Measurements from ENCODE around the gene SPTLC1. TPM values are rescaled to one million over a fixed set of nuclear protein-coding genes. Genes with fewer than 3 reads are reported as not detected.

The SPTLC1 gene
- polyA plus RNA-seq, 1 donor (not counting 4 experiments of a cell fraction or from before 2014, with no cell fraction given) = 123 TPM

DNA sequence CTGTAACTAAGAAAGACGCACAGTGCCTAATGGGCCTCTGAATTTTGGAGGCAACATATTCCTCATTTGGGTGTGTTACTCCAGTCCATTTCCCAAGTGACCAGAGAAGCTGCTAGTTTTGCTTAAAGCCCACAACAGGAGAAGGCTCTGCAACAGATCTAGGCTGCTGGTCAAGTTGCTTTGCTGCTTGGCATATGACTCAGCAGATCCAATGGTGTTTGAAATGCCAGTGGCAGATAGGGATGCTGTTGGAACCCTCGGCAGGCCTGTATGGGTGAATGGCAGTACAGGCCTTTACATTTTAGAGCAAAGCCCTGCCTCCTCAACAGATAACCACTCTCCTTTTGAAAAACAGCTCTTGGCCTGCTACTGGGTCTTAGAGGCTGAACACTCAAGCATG is 129.0 kb downstream of the SPTLC1 start:
- dilution Hi-C loops (cut with MboI; ENCODE audit: extremely low pct_ligation_motif_present, low sequenced_read_pairs) = no loop called here
- Histone ChIP-seq H2AFZ (ENCODE audit: control insufficient read depth, low read length) (no peak overlapping the region), H3K9me1 (ENCODE audit: control insufficient read depth, extremely low read depth, insufficient read depth, low read length) (no peaks in the 10 kb centered on the region)

DNA sequence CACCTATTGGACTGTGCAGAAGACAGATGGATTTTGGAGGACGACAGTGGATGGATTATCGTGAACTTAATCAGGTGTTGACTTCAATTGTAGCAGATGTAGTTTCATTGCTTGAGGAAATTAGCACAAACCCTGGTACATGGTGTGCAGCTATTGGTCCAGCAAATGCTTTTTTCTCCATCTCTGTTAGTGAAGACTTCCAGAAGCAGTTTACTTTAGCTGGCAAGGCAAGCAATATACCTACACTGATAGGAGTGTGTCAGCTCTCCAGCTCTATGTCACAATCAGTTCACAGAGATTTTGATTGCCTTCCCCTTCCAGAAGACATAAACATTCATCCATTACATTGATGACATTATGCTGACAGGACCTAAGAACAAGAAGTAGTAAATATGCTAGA is 129.5 kb downstream of the SPTLC1 start:
- Histone ChIP-seq H2AFZ (ENCODE audit: control insufficient read depth, low read length) (no peak overlapping the region), H3K4me3 (ENCODE audit: control insufficient read depth in 2 of 3, extremely low read depth in 1 of 3, insufficient read depth in 2 of 3, low read depth in 1 of 3, low read length in 3 of 3) (no peak overlapping the region), H3K4me2 (ENCODE audit: control insufficient read depth, extremely low read depth, insufficient read depth, low read depth, low read length) (no peak overlapping the region), H3K9ac (ENCODE audit: control insufficient read depth, extremely low read depth, insufficient read depth, low read length) (no peak overlapping the region), H4K20me1 (ENCODE audit: control insufficient read depth, extremely low read depth, insufficient read depth, low read length) (no peaks in the 10 kb centered on the region), H3K27ac (ENCODE audit: control insufficient read depth, insufficient read depth, low read length) (no peak overlapping the region), H3K79me2 (ENCODE audit: control insufficient read depth, insufficient read depth, low read length) (no peaks in the 10 kb centered on the region), H3K9me1 (ENCODE audit: control insufficient read depth, extremely low read depth, insufficient read depth, low read length) (no peaks in the 10 kb centered on the region), H3K4me1 (ENCODE audit: control insufficient read depth, extremely low read depth, insufficient read depth, low read length) (no peaks in the 10 kb centered on the region), H3K9me3 (ENCODE audit: control insufficient read depth, low read depth, low read length) (no peaks in the 10 kb centered on the region), H3K36me3 (ENCODE audit: control insufficient read depth in 2 of 2, extremely low read depth in 1 of 2, insufficient read depth in 2 of 2, low read length in 2 of 2) (no peaks in the 10 kb centered on the region), H3K27me3 (ENCODE audit: control insufficient read depth, extremely low read depth, insufficient read depth, low read length) (no peaks in the 10 kb centered on the region)
- dilution Hi-C loops (cut with MboI; ENCODE audit: extremely low pct_ligation_motif_present, low sequenced_read_pairs) = no loop called here
- no peak for DNase-seq (ENCODE audit: low read depth, low spot score)
- TF ChIP-seq EZH2 (IDR thresholded peaks at IDR 0.05; ENCODE audit: low read length) = no peak
- TF ChIP-seq, protein P1, sequence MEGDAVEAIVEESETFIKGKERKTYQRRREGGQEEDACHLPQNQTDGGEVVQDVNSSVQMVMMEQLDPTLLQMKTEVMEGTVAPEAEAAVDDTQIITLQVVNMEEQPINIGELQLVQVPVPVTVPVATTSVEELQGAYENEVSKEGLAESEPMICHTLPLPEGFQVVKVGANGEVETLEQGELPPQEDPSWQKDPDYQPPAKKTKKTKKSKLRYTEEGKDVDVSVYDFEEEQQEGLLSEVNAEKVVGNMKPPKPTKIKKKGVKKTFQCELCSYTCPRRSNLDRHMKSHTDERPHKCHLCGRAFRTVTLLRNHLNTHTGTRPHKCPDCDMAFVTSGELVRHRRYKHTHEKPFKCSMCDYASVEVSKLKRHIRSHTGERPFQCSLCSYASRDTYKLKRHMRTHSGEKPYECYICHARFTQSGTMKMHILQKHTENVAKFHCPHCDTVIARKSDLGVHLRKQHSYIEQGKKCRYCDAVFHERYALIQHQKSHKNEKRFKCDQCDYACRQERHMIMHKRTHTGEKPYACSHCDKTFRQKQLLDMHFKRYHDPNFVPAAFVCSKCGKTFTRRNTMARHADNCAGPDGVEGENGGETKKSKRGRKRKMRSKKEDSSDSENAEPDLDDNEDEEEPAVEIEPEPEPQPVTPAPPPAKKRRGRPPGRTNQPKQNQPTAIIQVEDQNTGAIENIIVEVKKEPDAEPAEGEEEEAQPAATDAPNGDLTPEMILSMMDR (optimal IDR thresholded peaks at IDR 0.05 in 1 of 3, IDR thresholded peaks at IDR 0.05 in 1 of 3, conservative IDR thresholded peaks at IDR 0.05 in 1 of 3; ENCODE audit: extremely low read depth in 1 of 3, insufficient read depth in 2 of 3, low read length in 3 of 3) = no peak
- FAIRE-seq = no peak

More for the DNA sequence above, 129.0 kb downstream of the SPTLC1 start:
- H3K4me1 ChIP-seq (ENCODE audit: control insufficient read depth, extremely low read depth, insufficient read depth, low read length) = no peaks in the 10 kb centered on the region
- H3K4me2 ChIP-seq (ENCODE audit: control insufficient read depth, extremely low read depth, insufficient read depth, low read depth, low read length) = no peak overlapping the region
- no peak overlapping the region for H3K4me3 ChIP-seq (ENCODE audit: control insufficient read depth in 2 of 3, extremely low read depth in 1 of 3, insufficient read depth in 2 of 3, low read depth in 1 of 3, low read length in 3 of 3)
- no peak for TF ChIP-seq EZH2 (IDR thresholded peaks at IDR 0.05; ENCODE audit: low read length)
- TF ChIP-seq, protein P1 (optimal IDR thresholded peaks at IDR 0.05 in 1 of 3, IDR thresholded peaks at IDR 0.05 in 1 of 3, conservative IDR thresholded peaks at IDR 0.05 in 1 of 3; ENCODE audit: extremely low read depth in 1 of 3, insufficient read depth in 2 of 3, low read length in 3 of 3) = no peak
- no peaks in the 10 kb centered on the region for H4K20me1 ChIP-seq (ENCODE audit: control insufficient read depth, extremely low read depth, insufficient read depth, low read length)
- no peaks in the 10 kb centered on the region for H3K36me3 ChIP-seq (ENCODE audit: control insufficient read depth in 2 of 2, extremely low read depth in 1 of 2, insufficient read depth in 2 of 2, low read length in 2 of 2)
- FAIRE-seq = no peak
- no peak for DNase-seq (ENCODE audit: low read depth, low spot score)
- no peaks in the 10 kb centered on the region for H3K27me3 ChIP-seq (ENCODE audit: control insufficient read depth, extremely low read depth, insufficient read depth, low read length)
- no peak overlapping the region for H3K9ac ChIP-seq (ENCODE audit: control insufficient read depth, extremely low read depth, insufficient read depth, low read length)
- no peaks in the 10 kb centered on the region for H3K9me3 ChIP-seq (ENCODE audit: control insufficient read depth, low read depth, low read length)
- H3K79me2 ChIP-seq (ENCODE audit: control insufficient read depth, insufficient read depth, low read length) = no peaks in the 10 kb centered on the region
- H3K27ac ChIP-seq (ENCODE audit: control insufficient read depth, insufficient read depth, low read length) = no peak overlapping the region

Small RNA genes within 50 kb of the gene (small RNA-seq; reads per million reads assigned to genes)
- 0 reads per million in 3 experiments for gene MTATP6P29 (ENCODE audit: insufficient read length in 3 of 3, low read depth in 3 of 3, low replicate concordance in 1 of 3)
- gene MTND4LP7 (ENCODE audit: insufficient read length in 3 of 3, low read depth in 3 of 3, low replicate concordance in 1 of 3) = 0 reads per million in 3 experiments

Other genes with a start within 250 kb of the SPTLC1 start
- 0.22 to 0.48 TPM (median 0.40 TPM) in 3 replicates for gene ROR2, start 165.2 kb downstream of the SPTLC1 start, polyA plus RNA-seq
- 60.1 to 88.4 TPM (median 82.4 TPM) in 3 replicates for gene IARS1, start 178.3 kb upstream of the SPTLC1 start, polyA plus RNA-seq
- gene NOL8, start 209.9 kb upstream of the SPTLC1 start, polyA plus RNA-seq = 18.8 to 28.9 TPM (median 20.2 TPM) in 3 replicates
- 2.8 to 6.7 TPM (median 3.3 TPM) in 3 replicates for gene CENPP, start 210.5 kb upstream of the SPTLC1 start, polyA plus RNA-seq